ENCODE data around the gene BMAL1.

BMAL1 gene

GRCh38 chr11:13291800-13292199 lies 14.2 kb downstream of the BMAL1 start:
- DNase-seq (ENCODE audit: low read depth): no peak

- no peak for DNase-seq (ENCODE audit: low read depth)
Measured at GRCh38 chr11:13292970-13293369, 15.4 kb downstream of the BMAL1 start.

GRCh38 chr11:13294178-13294577 lies 16.6 kb downstream of the BMAL1 start:
- DNase-seq (ENCODE audit: low read depth): no peak

- no peak for DNase-seq (ENCODE audit: low read depth)
Measured at GRCh38 chr11:13294771-13295579, 17.4 kb downstream of the BMAL1 start.

- no peak for DNase-seq (ENCODE audit: low read depth)
Measured at GRCh38 chr11:13297308-13297916, 19.8 kb downstream of the BMAL1 start.

- no peak for DNase-seq (ENCODE audit: low read depth)
Measured at GRCh38 chr11:13297917-13298356, 20.3 kb downstream of the BMAL1 start.

GRCh38 chr11:13298765-13299164 lies 21.2 kb downstream of the BMAL1 start:
- no peak for DNase-seq (ENCODE audit: low read depth)

GRCh38 chr11:13301522-13301921 lies 23.9 kb downstream of the BMAL1 start:
- no peak for DNase-seq (ENCODE audit: low read depth)

GRCh38 chr11:13302420-13302958 lies 24.9 kb downstream of the BMAL1 start:
- no peak for DNase-seq (ENCODE audit: low read depth)

- DNase-seq (ENCODE audit: low read depth): no peak
Measured at GRCh38 chr11:13303668-13304649, 26.4 kb downstream of the BMAL1 start.

GRCh38 chr11:13304655-13305335 lies 27.2 kb downstream of the BMAL1 start:
- no peak for DNase-seq (ENCODE audit: low read depth)

- no peak for DNase-seq (ENCODE audit: low read depth)
Measured at GRCh38 chr11:13308704-13309103, 31.1 kb downstream of the BMAL1 start.

GRCh38 chr11:13309156-13309555 lies 31.6 kb downstream of the BMAL1 start:
- DNase-seq (ENCODE audit: low read depth): no peak

GRCh38 chr11:13310443-13310842 lies 32.9 kb downstream of the BMAL1 start:
- DNase-seq (ENCODE audit: low read depth): no peak

- no peak for DNase-seq (ENCODE audit: low read depth)
Measured at GRCh38 chr11:13311570-13311969, 34.0 kb downstream of the BMAL1 start.

- DNase-seq (ENCODE audit: low read depth): no peak
Measured at GRCh38 chr11:13313005-13313819, 35.6 kb downstream of the BMAL1 start.

GRCh38 chr11:13314676-13315394 lies 37.2 kb downstream of the BMAL1 start:
- no peak for DNase-seq (ENCODE audit: low read depth)

- no peak for DNase-seq (ENCODE audit: low read depth)
Measured at GRCh38 chr11:13315517-13316432, 38.2 kb downstream of the BMAL1 start.

- no peak for DNase-seq (ENCODE audit: low read depth)
Measured at GRCh38 chr11:13316528-13316961, 39.0 kb downstream of the BMAL1 start.
